Neural progenitor cell (in vitro differentiated cells): ENCODE measurements around the gene SCCPDH. TPM values are rescaled to one million over a fixed set of nuclear protein-coding genes. Genes with fewer than 3 reads are reported as not detected.

Experiments used
- DNase-seq: peaks from one replicate; pipeline ENCODE4 v3.0.0-alpha.2; 2016; ENCODE audit warnings: low spot score
- H2AFZ ChIP-seq: fragments of 200-600 bp; sonication (generic); replicated peaks from 2 replicates; pipeline ENCODE4 v1.6.1; 2016; ENCODE audit warnings: antibody characterized with exemption
- H3F3A ChIP-seq: fragments of 200-600 bp; sonication (generic); 2 replicates; pipeline ENCODE4 v1.6.1; 2016; ENCODE audit warnings: antibody characterized with exemption, low read depth
- H3K27ac ChIP-seq: fragments of 200-600 bp; sonication (generic); 2 replicates; pipeline ENCODE4 v1.5.1; 2016; ENCODE audit warnings: mild to moderate bottlenecking
- H3K27me3 ChIP-seq: fragments of 200-600 bp; sonication (generic); 2 replicates; pipeline ENCODE4 v1.6.1; 2016; ENCODE audit warnings: mild to moderate bottlenecking, moderate library complexity
- H3K36me3 ChIP-seq: fragments of 200-600 bp; sonication (generic); 2 replicates; pipeline ENCODE4 v1.5.1; 2016
- H3K4me1 ChIP-seq: fragments of 200-600 bp; sonication (generic); 2 replicates; pipeline ENCODE4 v1.6.1; 2016; ENCODE audit warnings: mixed run types
- H3K4me2 ChIP-seq: fragments of 200-600 bp; sonication (generic); 2 replicates; pipeline ENCODE4 v1.6.1; 2016
- H3K4me3 ChIP-seq: fragments of 200-600 bp; sonication (generic); 2 replicates; pipeline ENCODE4 v1.5.1; 2016
- H3K79me2 ChIP-seq: fragments of 200-600 bp; sonication (generic); 2 replicates; pipeline ENCODE4 v1.6.1; 2016; ENCODE audit warnings: low read depth
- H3K9ac ChIP-seq: fragments of 200-600 bp; sonication (generic); 2 replicates; pipeline ENCODE4 v1.6.1; 2016
- H3K9me3 ChIP-seq: fragments of 200-600 bp; sonication (generic); 2 replicates; pipeline ENCODE4 v1.5.1; 2016; ENCODE audit warnings: low read depth
- H4K20me1 ChIP-seq: fragments of 200-600 bp; sonication (generic); 2 replicates; pipeline ENCODE4 v1.6.1; 2016; ENCODE audit warnings: low read depth
- H3K27ac Mint-ChIP-seq: 3 replicates; pipeline ENCODE4 v1.8.0; 2021; ENCODE audit warnings: mixed read lengths
- H3K27me3 Mint-ChIP-seq: 2 replicates; pipeline ENCODE4 v1.8.0; 2022; ENCODE audit warnings: low read depth, mild to moderate bottlenecking, inconsistent platforms, moderate library complexity, mixed read lengths; ENCODE audit not compliant: insufficient read depth
- H3K36me3 Mint-ChIP-seq: 3 replicates; pipeline ENCODE4 v1.8.0; 2021; ENCODE audit warnings: mixed read lengths
- H3K4me1 Mint-ChIP-seq: 3 replicates; pipeline ENCODE4 v1.8.0; 2021; ENCODE audit warnings: mixed read lengths
- H3K4me3 Mint-ChIP-seq: 3 replicates; pipeline ENCODE4 v1.8.0; 2021; ENCODE audit warnings: mild to moderate bottlenecking, moderate library complexity, mixed read lengths
- H3K9me3 Mint-ChIP-seq: 3 replicates; pipeline ENCODE4 v1.8.0; 2020; ENCODE audit warnings: mixed read lengths
- EZH2 ChIP-seq: fragments of 200-600 bp; sonication (generic); IDR thresholded peaks from 2 replicates; pipeline ENCODE4 v1.6.1; 2017; ENCODE audit warnings: antibody characterized with exemption, mild to moderate bottlenecking, moderate library complexity
- EZH2phosphoT487 ChIP-seq: fragments of 200-600 bp; sonication (generic); IDR thresholded peaks from 2 replicates; pipeline ENCODE4 v1.6.1; 2017; ENCODE audit warnings: antibody characterized with exemption
- total RNA-seq: library from RNA; depleted of rRNA; stranded (reverse); fragments of >200 nt; gene quantifications from 2 replicates; pipeline ENCODE4 v1.2.3, GENCODE V29; 2015; ENCODE audit warnings: low replicate concordance
- TF ChIP-seq, protein P1 (sequence below): fragments of 200-600 bp; sonication (generic); IDR thresholded peaks from 2 replicates; pipeline ENCODE4 v1.5.1; 2017; ENCODE audit warnings: antibody characterized with exemption, mild to moderate bottlenecking

Gene SCCPDH
- total RNA-seq, 1 donor from 2014 or later = 56.3 TPM

DNA sequence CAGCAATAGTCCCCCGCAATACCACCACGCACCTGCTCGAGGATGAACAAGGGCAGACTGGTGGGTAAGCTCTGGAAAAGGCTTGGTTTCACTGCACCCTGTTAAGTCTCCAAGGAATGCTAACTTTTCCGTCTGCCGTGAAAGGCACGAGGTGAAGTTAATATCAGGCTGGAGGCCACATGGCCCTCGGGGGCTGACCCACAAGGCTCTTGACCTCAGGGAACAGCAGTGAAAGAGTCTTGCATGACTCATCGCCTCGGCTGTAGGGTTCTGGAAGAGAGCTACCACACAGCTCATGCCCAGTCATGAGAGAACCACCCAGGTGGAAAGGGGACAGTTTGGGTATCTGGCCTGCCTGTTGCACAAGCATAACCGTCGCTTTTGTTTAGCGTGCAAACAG lies 24.7 kb downstream of the SCCPDH start:
- Histone ChIP-seq H3K36me3 (no peaks in the 10 kb centered on the region), H3K79me2 (no peaks in the 10 kb centered on the region), H2AFZ (no peak overlapping the region), H3K4me2 (no peak overlapping the region), H3K27ac (no peak overlapping the region), H3K9ac (no peak overlapping the region), H3K27me3 (no peaks in the 10 kb centered on the region), H3K9me3 (no peaks in the 10 kb centered on the region), H3K4me1 (no peaks in the 10 kb centered on the region), H3K4me3 (no peak overlapping the region), H3F3A (no peaks in the 10 kb centered on the region), H4K20me1 (no peaks in the 10 kb centered on the region)
- Mint-ChIP-seq H3K27ac (no peak overlapping the region), H3K27me3 (peaks cover 2% of the 10 kb centered on the region), H3K4me1 (peaks cover 1% of the 10 kb centered on the region), H3K9me3 (no peaks in the 10 kb centered on the region), H3K4me3 (no peak overlapping the region), H3K36me3 (peaks cover 18% of the 10 kb centered on the region)
- no peak for TF ChIP-seq EZH2phosphoT487
- TF ChIP-seq EZH2 = no peak
- TF ChIP-seq, protein P1, sequence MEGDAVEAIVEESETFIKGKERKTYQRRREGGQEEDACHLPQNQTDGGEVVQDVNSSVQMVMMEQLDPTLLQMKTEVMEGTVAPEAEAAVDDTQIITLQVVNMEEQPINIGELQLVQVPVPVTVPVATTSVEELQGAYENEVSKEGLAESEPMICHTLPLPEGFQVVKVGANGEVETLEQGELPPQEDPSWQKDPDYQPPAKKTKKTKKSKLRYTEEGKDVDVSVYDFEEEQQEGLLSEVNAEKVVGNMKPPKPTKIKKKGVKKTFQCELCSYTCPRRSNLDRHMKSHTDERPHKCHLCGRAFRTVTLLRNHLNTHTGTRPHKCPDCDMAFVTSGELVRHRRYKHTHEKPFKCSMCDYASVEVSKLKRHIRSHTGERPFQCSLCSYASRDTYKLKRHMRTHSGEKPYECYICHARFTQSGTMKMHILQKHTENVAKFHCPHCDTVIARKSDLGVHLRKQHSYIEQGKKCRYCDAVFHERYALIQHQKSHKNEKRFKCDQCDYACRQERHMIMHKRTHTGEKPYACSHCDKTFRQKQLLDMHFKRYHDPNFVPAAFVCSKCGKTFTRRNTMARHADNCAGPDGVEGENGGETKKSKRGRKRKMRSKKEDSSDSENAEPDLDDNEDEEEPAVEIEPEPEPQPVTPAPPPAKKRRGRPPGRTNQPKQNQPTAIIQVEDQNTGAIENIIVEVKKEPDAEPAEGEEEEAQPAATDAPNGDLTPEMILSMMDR = no peak
- no peak for DNase-seq

DNA sequence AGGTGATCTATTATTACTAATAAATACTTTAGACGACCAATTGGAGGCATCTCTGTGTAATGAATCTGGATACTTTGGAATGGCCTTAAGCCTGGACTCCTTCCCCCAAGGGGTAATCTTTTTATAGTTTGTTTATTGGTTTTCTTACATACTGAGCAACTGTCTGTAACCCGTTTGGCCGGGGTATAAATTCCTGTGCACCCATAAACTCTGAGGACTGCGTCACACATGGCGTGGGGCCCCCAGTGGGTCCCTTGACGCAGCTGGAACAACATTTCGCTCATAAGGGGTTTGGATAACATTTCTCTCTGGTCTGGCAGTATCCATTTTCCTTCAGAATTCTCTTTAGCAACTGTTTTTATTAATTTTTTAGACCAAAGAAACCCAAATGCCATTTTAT lies 26.5 kb downstream of the SCCPDH start:
- Histone ChIP-seq H3K27me3 (no peaks in the 10 kb centered on the region), H3K79me2 (no peaks in the 10 kb centered on the region), H3F3A (no peaks in the 10 kb centered on the region), H3K4me3 (no peak overlapping the region), H4K20me1 (no peaks in the 10 kb centered on the region), H3K27ac (no peak overlapping the region), H3K4me1 (no peaks in the 10 kb centered on the region), H3K9me3 (no peaks in the 10 kb centered on the region), H3K9ac (no peak overlapping the region), H2AFZ (no peak overlapping the region), H3K36me3 (no peaks in the 10 kb centered on the region), H3K4me2 (no peak overlapping the region)
- peaks cover 12% of the 10 kb centered on the region for H3K36me3 Mint-ChIP-seq
- no peaks in the 10 kb centered on the region for H3K9me3 Mint-ChIP-seq
- H3K4me3 Mint-ChIP-seq = no peak overlapping the region
- DNase-seq = no peak
- TF ChIP-seq EZH2 = no peak
- TF ChIP-seq, protein P1 = no peak
- peaks cover 2% of the 10 kb centered on the region for H3K27me3 Mint-ChIP-seq
- peaks cover 4% of the 10 kb centered on the region for H3K4me1 Mint-ChIP-seq
- H3K27ac Mint-ChIP-seq = no peak overlapping the region

DNA sequence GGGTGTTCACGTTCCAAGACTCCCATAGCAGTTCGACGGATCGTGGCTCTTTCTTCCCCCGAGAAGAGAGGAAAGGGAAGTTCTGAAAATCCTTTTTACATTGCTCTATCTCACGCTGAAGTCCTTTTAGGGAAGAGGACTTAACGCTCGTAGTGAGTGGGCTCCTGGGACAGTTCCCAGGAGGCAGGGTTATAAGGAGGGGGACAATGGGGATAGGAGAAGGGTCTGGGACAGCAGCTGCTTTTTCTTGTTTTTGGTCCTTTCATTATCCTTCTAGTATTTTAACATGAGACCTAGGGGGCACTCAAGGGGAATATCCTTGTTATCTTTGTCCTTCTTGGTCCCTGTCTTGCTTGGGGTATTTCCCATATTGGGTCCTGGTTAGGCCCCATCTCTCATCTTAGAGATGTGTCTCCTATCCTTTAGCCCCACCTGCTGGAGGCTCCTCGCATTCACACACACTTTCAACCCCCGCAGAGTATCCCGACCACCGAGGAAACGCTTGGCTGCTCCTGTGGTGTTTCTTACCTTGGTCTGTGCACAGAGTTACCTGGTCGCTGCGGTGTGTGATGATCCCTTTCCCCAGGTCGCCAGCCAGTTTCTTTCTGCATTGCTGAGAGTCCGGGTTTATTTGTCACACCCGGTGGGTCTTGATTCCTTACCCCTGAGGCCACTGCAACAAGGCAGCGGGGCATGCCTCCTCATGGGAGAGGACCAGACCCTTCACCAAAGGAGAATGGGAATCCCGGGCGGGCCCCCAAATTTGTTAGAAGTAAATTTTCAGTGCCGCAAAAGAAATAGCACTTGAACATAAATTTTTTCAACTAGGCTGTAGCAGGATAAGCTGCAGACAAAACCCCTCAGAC lies 29.7 kb downstream of the SCCPDH start:
- H3K4me3 ChIP-seq = no peak overlapping the region
- H3K79me2 ChIP-seq = no peaks in the 10 kb centered on the region
- no peaks in the 10 kb centered on the region for H3F3A ChIP-seq
- Mint-ChIP-seq H3K27ac (no peak overlapping the region), H3K4me1 (peaks cover 4% of the 10 kb centered on the region), H3K9me3 (no peaks in the 10 kb centered on the region), H3K27me3 (no peaks in the 10 kb centered on the region), H3K36me3 (peaks cover 2% of the 10 kb centered on the region), H3K4me3 (no peak overlapping the region)
- no peak for TF ChIP-seq EZH2phosphoT487
- TF ChIP-seq, protein P1 = peak; percentile 79
- H4K20me1 ChIP-seq = no peaks in the 10 kb centered on the region
- no peaks in the 10 kb centered on the region for H3K4me1 ChIP-seq
- H3K4me2 ChIP-seq = no peak overlapping the region
- H3K36me3 ChIP-seq = peaks cover 6% of the 10 kb centered on the region
- no peak overlapping the region for H2AFZ ChIP-seq
- H3K27me3 ChIP-seq = no peaks in the 10 kb centered on the region
- H3K27ac ChIP-seq = no peak overlapping the region
- no peak overlapping the region for H3K9ac ChIP-seq
- DNase-seq = peak; percentile 75
- H3K9me3 ChIP-seq = no peaks in the 10 kb centered on the region
